SW 1271 (cell line): ENCODE results near the gene STK40.

ENCODE experiments used
- DNase-seq, 2 experiments: peaks; one replicate each; lab custom pipeline; 2025; lab: John Stamatoyannopoulos, UW

The STK40 gene

DNA sequence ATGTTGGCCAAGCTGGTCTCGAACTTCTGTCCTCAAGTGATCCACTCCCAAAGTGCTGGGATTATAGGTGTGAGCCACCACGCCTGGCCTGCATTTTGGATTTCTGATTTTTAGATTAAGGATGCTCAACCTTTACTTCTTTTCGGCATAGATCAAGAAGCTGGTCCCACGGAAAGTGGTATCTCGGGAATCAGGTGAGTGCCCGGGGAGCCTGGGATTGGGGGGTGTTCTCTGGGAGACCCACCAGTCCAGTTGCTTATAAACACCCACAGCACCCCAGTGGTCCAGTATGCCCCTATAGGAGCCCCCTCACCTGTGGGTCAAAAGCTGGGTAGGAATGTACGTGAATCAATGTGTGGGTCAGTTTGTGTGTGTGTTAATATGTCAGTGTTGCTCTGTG is 76.3 kb downstream of the STK40 start:
- DNase-seq: no peak

DNA sequence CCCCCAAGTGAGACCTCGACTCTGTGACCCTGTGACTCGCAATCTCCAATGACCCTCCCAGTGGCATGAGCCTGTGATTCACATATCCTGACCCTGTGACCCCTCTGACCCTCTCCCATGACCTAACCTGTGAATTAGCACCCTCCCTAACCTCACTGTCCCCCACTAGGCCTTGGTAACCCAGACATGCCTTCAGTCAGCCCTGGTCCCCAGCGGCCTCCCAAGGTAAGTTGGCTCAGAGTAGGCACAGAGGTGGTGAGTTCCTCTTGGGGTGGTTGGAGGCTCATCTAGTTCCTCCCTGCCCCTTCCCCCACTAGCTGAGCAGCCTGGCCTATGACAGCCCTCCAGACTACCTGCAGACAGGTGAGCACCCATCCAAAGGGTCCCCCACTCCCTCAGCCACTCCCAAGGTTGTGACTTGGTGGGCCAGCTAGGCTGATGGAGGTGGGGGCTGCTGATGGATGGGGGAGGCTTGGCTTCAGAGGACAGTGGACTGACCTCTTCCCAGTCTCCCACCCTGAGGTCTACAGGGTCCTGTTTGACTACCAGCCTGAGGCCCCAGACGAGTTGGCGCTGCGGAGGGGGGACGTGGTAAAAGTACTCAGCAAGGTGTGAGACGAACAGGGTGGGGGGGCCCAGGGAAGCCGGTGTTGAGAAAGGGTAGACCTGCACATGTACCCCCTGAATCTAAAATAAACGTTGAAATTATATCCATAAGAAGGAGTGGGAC is 78.0 kb downstream of the STK40 start:
- DNase-seq: no peak

DNA sequence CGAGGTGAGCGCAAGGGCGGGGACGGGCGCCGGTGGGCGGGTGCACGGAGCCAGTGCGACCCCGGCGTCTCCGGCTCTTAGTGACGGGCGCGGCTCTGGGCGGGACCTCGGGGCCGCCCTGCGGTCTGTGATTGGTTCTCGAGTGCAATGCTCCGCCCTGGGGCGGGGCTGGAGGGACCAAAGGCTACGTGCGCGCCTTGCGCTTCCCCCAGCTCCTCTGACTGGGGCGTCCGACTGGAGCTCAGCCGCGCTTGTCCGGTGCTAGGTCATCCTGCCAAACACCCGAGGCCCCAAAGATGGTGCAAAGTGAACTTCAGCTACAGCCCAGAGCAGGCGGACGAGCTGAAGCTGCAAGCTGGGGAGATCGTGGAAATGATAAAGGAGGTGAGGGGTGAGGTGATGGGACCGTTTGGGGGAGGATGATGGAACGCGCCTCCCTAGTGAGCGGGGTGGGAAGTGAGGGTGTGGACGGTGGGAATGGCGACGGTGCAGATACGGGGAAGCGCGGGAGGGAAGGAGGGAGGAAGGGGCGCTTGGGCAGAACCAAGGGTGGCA is 78.7 kb downstream of the STK40 start:
- peak in 1 of 2 experiments; percentile 59 for DNase-seq

DNA sequence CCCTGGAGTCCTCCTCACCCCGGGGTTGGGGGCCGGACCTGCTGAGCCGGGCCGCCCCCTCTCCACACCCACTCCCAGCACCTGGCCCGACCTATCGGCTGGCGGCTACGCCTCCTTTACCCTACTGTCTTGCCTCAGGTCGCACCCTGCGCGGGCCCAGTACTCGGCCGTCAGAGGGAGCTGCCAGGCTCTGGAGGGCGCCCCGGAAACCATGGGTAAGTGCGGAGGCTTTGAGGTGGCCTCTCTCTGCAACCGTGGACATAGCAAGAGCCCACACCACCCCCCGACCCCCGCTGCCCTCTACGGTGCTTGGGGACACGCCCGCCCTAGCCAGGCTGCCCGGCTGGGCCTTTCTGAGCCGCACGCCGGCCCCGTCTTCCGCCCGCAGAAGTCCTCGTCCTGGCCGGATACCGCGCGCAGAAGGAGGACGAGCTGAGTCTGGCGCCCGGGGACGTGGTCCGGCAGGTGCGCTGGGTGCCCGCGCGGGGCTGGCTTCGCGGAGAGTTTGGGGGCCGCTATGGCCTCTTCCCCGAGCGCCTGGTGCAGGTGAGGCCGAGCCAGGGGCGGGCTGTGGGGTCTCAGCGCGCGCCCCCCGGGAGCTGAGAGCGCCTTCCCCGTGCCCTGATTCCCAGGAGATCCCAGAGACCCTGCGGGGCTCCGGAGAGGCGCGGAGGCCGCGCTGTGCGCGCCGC is 79.4 kb downstream of the STK40 start, which contains the start of gene SH3D21:
Gene SH3D21, plus strand, starts transcription at position 159 of the 692 bp plus-strand sequence. Its CDS starts 53 bp downstream, at position 212.
- no peak for DNase-seq

DNA sequence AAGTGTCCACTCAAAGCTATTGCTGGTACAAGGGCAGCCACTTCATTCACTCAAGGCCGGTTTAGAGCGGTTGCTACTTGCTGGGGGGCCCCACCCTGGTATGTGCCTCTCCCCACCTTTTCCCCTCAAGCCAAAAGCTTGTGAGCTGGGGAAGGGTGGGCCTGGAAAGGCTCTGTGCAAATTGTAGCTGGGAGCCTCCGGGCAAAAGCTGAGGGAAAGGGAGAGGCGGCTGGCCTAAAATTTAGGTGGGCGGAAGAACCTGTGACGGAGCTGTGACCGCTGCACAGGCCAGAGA is 79.9 kb downstream of the STK40 start:
- DNase-seq: no peak

DNA sequence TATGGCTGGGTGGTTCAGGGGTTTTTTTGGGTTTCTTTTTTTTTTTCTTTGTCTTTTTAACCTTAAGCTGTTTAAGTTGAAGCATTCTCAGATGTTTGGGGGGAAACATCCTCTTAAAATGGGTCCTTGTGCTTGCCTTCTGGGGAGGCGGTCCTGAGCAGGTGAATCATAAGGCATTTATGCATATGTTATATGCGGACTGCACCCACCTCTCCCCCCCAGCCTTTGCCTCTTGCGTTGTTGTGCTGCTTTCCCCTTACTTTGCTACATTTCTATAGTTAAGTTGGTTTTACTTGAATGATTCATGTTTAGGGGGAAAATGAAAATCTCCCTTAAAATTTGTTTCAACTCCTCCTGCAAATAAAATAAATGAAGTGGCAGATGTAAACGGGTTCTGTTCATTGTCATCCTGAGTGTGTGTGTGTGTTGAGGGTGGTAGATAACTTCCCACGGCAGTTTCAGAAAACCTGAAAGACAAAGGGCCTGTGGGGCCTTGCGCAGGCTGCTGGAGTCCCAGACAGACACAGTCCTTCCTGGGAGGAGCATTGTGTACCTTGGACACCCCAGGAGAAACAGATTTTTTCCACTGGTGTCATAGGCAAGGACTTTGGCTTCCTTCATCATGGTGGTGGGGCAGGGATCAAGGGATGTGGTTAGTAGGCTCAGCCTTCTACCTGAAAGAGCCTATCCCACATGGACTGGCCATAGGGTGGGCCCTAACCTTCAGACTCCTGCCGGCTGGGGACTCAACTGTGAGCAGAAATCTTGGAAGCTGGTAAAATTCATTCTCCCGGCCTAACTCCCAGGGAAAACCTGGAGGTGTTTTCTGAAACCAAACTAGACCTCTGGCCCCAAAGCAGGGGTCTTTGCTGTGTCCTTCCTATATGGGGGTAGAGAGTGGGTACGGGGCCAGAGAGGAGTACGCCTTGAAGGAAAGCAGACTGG is 80.5 kb downstream of the STK40 start:
- DNase-seq: no peak

DNA sequence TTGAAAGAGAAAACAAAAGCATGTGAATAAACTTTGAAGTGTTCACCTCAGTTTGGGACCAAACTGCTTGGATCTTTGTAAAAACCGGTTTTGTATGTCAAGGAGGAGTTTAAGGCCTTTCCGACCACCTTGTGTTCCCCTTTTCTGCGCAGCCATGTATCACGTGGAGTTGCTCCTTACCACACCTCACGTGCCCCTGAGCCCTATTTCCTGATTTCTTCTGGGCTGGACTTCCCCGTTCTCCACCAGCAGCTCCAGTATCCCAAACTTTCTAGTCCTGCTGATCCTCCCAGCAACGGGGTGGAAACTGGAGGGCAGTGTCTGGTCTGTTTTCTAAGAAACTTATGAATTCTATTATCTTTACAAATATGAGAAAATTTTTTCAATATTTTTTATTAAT is 81.2 kb downstream of the STK40 start:
- no peak for DNase-seq

DNA sequence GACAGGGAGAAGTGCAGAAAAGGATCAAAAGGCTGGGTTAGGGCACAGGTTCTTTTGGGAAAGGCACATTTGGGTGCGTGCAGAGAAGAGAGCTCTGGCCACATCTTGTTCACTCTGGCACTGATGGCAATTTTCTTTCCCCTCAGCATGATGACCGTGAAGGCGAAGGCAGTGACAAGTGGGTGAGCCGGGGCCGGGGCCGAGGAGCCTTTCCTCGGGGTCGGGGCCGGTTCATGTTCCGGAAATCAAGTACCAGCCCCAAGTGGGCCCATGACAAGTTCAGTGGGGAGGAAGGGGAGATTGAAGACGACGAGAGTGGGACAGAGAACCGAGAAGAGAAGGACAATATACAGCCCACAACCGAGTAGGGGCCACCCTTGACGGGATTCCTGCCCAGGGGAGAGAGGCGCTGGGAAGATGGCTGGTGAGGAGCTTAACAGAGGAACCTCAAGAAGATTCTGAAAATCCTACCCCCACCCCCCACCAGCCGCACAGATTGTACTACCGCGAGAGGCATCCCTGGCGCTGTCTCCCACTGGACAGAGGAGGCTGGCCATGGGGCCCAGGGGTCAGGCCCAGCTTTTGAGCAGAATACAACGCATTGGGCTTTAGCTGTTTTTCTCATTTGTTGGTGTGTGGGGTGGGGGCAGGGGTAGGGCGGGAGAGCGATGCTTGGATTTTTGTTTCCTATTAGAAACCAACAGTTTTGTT is 81.9 kb downstream of the STK40 start:
- DNase-seq: no peak

DNA sequence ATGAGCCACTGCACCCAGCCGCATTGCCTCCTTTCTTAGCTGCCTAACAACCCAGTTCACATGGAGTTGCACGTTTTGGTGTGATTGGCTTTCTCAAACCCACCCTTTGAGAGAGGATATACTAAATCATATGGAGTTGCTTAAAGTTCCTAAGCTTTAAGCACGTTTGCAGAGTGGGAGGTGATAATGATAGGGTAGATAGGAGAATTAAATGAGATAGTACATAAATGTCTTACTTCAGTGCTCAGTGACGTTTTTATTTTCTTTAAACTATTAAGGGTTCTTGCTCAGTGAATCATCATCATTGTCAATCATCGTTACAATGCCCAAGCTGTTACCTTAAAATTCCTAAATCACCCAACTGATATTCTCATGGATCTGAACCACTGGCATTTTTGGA is 82.5 kb downstream of the STK40 start:
- no peak for DNase-seq

DNA sequence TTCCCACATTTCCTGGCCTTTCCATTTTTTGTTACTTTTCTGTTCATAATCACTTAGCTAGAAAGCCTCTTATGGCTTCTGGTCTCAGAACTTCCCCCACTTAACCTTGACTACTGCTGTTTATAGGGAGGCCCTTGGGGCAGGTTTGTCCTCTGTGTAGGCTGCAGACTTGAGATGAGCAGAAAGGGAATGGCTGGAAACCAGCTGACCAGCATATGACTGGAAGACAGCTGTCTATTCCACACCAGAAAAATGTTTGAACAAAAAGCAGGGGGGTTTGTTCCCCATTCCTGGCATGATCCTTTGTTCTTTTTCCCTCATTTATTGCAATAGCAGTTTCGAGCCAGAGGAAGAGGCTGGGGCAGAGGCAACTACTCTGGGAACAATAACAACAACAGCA is 84.5 kb downstream of the STK40 start:
- no peak for DNase-seq

DNA sequence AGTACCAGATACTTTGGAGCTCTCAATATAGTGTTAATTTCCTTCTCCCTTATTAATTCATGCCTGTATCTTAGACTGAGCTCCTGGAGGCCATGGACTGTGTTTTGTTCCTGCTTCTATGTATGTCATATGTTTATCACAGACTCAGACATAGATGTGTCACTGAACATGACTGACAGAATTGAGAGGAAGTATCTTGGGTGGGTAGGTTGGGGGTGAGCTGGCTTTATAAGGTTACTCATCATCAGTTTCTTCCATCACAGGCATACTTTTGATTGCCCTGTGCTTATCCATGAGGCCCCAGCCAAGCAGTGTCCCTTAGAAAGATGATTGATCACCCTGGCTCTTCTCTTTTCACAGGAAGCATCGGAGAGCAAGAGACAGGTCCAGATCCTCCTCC is 85.2 kb downstream of the STK40 start:
- no peak for DNase-seq

DNA sequence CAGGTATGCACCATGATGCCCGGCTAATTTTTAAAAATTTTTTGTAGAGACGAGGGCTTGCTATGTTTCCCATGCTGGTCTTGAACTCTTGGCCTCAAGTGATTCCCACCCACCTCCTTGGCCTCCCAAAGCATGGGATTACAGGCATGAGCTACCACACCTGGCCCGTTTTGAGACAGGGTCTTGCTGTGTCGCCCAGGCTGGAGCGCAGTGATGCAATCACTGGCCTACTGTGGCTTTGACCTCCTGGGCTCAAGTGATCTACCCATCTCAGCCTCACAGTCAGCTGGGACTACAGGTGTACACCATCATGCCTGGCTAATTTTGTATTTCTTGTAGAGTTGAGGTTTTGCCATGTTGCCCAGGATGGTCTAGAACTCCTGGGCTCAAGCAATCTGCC is 87.1 kb downstream of the STK40 start:
- DNase-seq: no peak

DNA sequence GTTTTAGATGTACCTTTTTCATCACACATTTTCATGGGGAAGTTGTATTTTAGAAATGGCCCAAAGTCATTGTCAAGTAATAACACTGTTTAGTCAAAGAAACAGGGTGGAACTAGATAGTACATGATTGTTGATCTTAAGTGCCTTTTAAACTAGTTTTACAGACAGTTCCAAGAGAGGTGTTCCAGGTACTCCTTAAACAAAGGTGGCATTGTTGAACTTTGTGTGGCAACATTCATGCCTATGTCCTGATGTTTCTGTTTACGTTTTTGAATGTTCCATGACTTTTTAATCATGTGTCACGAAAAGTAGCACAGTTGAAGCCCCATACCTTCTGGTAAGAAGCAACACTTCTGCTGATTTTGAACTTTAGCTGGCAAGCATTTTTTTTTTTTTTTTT is 88.7 kb downstream of the STK40 start:
- no peak for DNase-seq

DNA sequence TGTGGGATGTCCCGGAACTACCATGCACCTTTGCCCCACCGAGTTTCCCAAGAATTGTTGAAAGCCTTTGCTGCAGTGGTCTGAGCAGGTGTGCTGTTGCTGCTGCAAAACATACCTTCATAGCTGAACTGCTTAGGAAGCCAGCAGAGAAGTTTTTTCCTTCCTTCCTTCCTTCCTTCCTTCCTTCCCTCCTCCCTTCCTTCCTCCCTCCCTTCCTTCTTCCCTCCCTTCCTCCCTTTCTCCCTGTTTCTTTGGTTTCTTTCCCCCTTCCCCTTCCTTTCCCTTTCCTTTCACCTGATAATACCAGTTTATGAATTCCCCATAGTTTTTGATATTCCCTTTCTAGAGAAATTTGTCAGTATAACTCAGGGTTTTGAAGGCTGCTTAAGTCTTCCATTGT is 90.3 kb downstream of the STK40 start:
- no peak for DNase-seq
